ENCODE measurements around the gene PANX3.

The PANX3 gene

GRCh38 chr11:124658986-124659385 lies 47.8 kb downstream of the PANX3 start:
- DNase-seq (ENCODE audit: low spot score): no peak

- no peak for DNase-seq (ENCODE audit: low spot score)
These were observed 50.3 kb downstream of the PANX3 start for GRCh38 chr11:124661553-124661952.

- DNase-seq (ENCODE audit: low spot score): no peak
These were observed 50.9 kb downstream of the PANX3 start for GRCh38 chr11:124662106-124662505.

- DNase-seq (ENCODE audit: low spot score): no peak
These were observed 52.6 kb downstream of the PANX3 start for GRCh38 chr11:124663861-124664260.

GRCh38 chr11:124667601-124668000 lies 56.4 kb downstream of the PANX3 start:
- no peak for DNase-seq (ENCODE audit: low spot score)

- DNase-seq (ENCODE audit: low spot score): peak; percentile 62
These were observed 58.0 kb downstream of the PANX3 start for GRCh38 chr11:124669193-124669592.

Measured in germinal center (tissue), 1 donor.